Measurements from ENCODE around the gene GPR17. TPM values are rescaled to one million over a fixed set of nuclear protein-coding genes. Genes with fewer than 3 reads are reported as not detected.

GPR17 gene
- total RNA-seq, 5 donors from 2014 or later (not counting 1 experiment from before 2014, with no cell fraction given): not detected

DNA sequence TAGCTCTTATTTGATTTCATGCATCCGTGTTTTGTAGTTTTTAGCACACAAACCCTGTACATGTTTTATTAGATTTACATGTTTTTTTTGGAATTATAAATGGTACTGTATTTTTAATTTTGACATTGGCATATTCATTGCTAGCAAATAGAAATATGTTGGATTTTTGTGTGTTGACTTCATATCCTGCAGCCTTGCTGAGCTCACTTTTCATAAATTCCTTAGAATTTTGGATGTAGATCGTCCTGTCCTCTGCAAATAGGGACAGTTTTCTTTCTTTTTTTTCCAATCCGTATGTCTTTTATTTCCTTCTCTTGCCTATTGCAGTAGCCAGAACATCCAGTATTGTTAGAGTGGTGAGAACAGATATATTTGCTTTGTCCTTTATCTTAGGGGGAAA is 46.7 kb upstream of the GPR17 start:
- H3K27me3 ChIP-seq (replicated peaks in 1 of 2; ENCODE audit: control insufficient read depth in 2 of 2, extremely low read depth in 1 of 2, insufficient read depth in 2 of 2, low read length in 1 of 2): peaks cover 0 to 2% of the 10 kb centered on the region in 2 experiments
- no CpG with 5 or more reads among the region's 3 CpGs for WGBS (ENCODE audit: insufficient coverage)
- H3K4me1 ChIP-seq (ENCODE audit: control insufficient read depth in 1 of 2, extremely low read depth in 1 of 2, insufficient read depth in 2 of 2, low read length in 2 of 2): no peaks in the 10 kb centered on the region
- Mint-ChIP-seq H3K9me3 (peaks cover 0 to 10% (median 0%) of the 10 kb centered on the region in 3 donors), H3K4me1 (peaks cover 1 to 3% (median 2%) of the 10 kb centered on the region in 3 donors), H3K4me3 (no peak overlapping the region), H3K27me3 (peaks cover 0 to 2% of the 10 kb centered on the region in 2 donors), H3K36me3 (peaks cover 4% of the 10 kb centered on the region), H3K27ac (no peak overlapping the region)
- ATAC-seq (replicated peaks in 1 of 4): no peak
- H3K27ac ChIP-seq (ENCODE audit: low read length): no peak overlapping the region
- no peak for DNase-seq
- ChIA-PET CTCF (no interaction called here), POLR2A (interaction anchor here in 1 of 2 donors (1.0 kb wide), 1 partner anchor 411 kb away, joined by 6 read pairs; no protein-coding TSS in a partner anchor)
- no peak overlapping the region for H3K4me3 ChIP-seq (ENCODE audit: control insufficient read depth in 1 of 2, extremely low read depth in 1 of 2, low read length in 1 of 2)
- H3K9me3 ChIP-seq: peaks cover 3% of the 10 kb centered on the region
- no peaks in the 10 kb centered on the region for H3K36me3 ChIP-seq (ENCODE audit: control insufficient read depth in 2 of 2, extremely low read depth in 1 of 2, insufficient read depth in 1 of 2, low read length in 1 of 2)

DNA sequence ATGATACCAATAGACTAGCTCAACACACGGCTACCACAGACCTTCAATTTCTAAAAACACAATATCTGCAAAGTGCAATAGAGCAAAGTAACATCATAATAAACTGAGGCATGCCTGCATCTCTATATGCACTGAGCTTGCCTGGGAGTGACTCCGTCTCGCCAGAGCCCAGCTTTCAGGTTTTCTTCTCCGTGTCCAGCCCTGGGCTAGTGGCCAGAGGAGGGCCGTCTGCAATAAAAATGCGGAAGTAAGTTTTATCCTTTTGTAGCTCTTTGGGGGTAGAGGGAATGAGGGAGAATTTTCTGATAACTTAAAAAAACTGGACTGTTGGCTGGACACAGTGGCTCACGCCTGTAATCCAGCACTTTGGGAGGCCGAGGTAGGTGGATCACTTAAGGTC is 41.0 kb upstream of the GPR17 start:
- Histone ChIP-seq H3K4me1 (ENCODE audit: control insufficient read depth in 1 of 2, extremely low read depth in 1 of 2, insufficient read depth in 2 of 2, low read length in 2 of 2) (peaks cover 2 to 11% of the 10 kb centered on the region in 2 experiments), H3K36me3 (ENCODE audit: control insufficient read depth in 2 of 2, extremely low read depth in 1 of 2, insufficient read depth in 1 of 2, low read length in 1 of 2) (no peaks in the 10 kb centered on the region), H3K27me3 (replicated peaks in 1 of 2; ENCODE audit: control insufficient read depth in 2 of 2, extremely low read depth in 1 of 2, insufficient read depth in 2 of 2, low read length in 1 of 2) (peaks cover 0 to 26% of the 10 kb centered on the region in 2 experiments), H3K27ac (ENCODE audit: low read length) (no peak overlapping the region), H3K4me3 (ENCODE audit: control insufficient read depth in 1 of 2, extremely low read depth in 1 of 2, low read length in 1 of 2) (no peak overlapping the region), H3K9me3 (peaks cover 3% of the 10 kb centered on the region)
- ATAC-seq (replicated peaks in 1 of 4) (no peak), DNase-seq (no peak)
- H3K4me3 Mint-ChIP-seq: no peak overlapping the region
- H3K36me3 Mint-ChIP-seq: peaks cover 4% of the 10 kb centered on the region
- POLR2A ChIA-PET: no interaction called here
- CTCF ChIA-PET: interaction anchor here in 1 of 2 donors (1.3 kb wide), 1 partner anchor 14 kb away, joined by 4 read pairs; no protein-coding TSS in a partner anchor
- WGBS (ENCODE audit: insufficient coverage): 84% methylated on average over 5 of the region's 8 CpGs
- H3K27ac Mint-ChIP-seq: no peak overlapping the region
- peaks cover 0 to 10% (median 0%) of the 10 kb centered on the region in 3 donors for H3K9me3 Mint-ChIP-seq
- peaks cover 0 to 14% (median 3%) of the 10 kb centered on the region in 3 donors for H3K4me1 Mint-ChIP-seq
- peaks cover 0 to 6% of the 10 kb centered on the region in 2 donors for H3K27me3 Mint-ChIP-seq

DNA sequence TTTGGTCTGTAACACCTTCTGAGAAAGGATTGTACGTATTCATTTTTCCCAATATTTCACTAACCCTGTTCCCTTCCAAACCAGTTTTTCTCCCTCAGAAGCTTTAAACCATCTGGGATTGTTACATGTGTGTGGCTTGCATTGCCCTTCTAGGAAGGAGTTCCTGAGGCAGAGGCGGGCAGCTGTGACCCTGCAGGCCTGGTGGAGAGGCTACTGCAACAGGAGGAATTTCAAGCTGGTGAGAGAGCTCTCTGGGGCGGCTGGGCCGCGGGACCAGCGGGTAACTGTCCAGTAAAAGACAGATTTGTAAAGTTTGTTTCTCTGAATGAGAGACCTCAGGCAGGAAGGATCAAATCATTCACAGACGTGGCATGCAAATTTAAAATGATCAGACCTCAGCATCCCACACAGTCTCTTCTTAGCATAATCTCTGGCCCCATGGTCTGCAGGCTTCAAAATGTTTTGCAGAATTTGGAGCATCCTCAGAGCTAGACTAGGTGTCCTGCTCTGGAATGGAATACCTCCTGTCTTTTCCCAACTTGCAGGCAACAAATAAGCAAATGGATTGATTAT is 40.2 kb upstream of the GPR17 start:
- no peak for DNase-seq
- peaks cover 2 to 11% of the 10 kb centered on the region in 2 experiments for H3K4me1 ChIP-seq (ENCODE audit: control insufficient read depth in 1 of 2, extremely low read depth in 1 of 2, insufficient read depth in 2 of 2, low read length in 2 of 2)
- Mint-ChIP-seq H3K9me3 (peaks cover 0 to 13% (median 0%) of the 10 kb centered on the region in 3 donors), H3K36me3 (peaks cover 4% of the 10 kb centered on the region), H3K4me1 (peaks cover 2 to 14% (median 3%) of the 10 kb centered on the region in 3 donors), H3K4me3 (no peak overlapping the region), H3K27me3 (peaks cover 0 to 3% of the 10 kb centered on the region in 2 donors), H3K27ac (no peak overlapping the region)
- H3K36me3 ChIP-seq (ENCODE audit: control insufficient read depth in 2 of 2, extremely low read depth in 1 of 2, insufficient read depth in 1 of 2, low read length in 1 of 2): no peaks in the 10 kb centered on the region
- CTCF ChIA-PET: interaction anchor here in 1 of 2 donors (1.3 kb wide), 1 partner anchor 14 kb away, joined by 4 read pairs; no protein-coding TSS in a partner anchor
- no peak for ATAC-seq (replicated peaks in 1 of 4)
- H3K27me3 ChIP-seq (replicated peaks in 1 of 2; ENCODE audit: control insufficient read depth in 2 of 2, extremely low read depth in 1 of 2, insufficient read depth in 2 of 2, low read length in 1 of 2): peaks cover 0 to 29% of the 10 kb centered on the region in 2 experiments
- H3K4me3 ChIP-seq (ENCODE audit: control insufficient read depth in 1 of 2, extremely low read depth in 1 of 2, low read length in 1 of 2): no peak overlapping the region
- POLR2A ChIA-PET: no interaction called here
- H3K27ac ChIP-seq (ENCODE audit: low read length): no peak overlapping the region
- H3K9me3 ChIP-seq: peaks cover 3% of the 10 kb centered on the region
- WGBS (ENCODE audit: insufficient coverage): 93% methylated on average over 4 of the region's 7 CpGs

DNA sequence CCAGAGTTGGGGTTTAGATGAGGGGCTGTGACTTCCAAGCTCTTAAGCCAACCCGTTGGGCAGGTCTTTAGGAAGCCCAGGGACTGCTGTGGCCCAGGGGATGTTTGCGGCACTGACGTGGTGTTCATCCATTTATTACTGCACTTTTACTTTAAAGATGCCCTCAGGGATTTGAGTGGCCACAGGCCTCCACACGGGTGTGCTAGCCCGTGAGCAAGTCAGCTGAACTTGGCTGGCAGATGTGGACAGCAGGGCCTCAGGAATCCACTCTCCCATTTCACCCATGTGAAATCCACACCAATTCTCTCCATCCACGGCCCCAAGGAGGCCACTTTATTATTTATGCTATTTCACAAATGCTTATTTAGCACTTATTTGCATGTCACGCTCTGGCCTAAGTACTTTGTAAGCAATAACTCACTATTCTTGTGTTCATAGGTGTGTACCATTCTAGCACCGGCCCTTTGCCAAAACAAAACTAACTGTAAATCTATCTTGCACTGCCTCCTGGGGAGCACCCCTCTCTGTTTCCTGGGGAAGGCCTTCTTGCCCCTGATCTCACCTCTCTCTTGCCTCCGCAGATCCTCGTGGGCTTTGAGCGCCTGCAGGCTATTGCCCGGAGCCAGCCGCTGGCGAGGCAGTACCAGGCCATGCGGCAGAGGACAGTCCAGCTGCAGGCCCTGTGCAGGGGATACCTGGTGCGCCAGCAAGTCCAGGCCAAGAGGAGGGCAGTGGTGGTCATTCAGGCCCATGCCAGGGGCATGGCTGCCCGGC is 39.1 kb upstream of the GPR17 start:
- Mint-ChIP-seq H3K27ac (no peak overlapping the region), H3K36me3 (peaks cover 6% of the 10 kb centered on the region), H3K4me3 (no peak overlapping the region), H3K27me3 (peaks cover 0 to 3% of the 10 kb centered on the region in 2 donors), H3K9me3 (peaks cover 0 to 16% (median 3%) of the 10 kb centered on the region in 3 donors), H3K4me1 (peaks cover 2 to 14% (median 3%) of the 10 kb centered on the region in 3 donors)
- DNase-seq: peak in 1 of 35 experiments; percentile 18
- WGBS (ENCODE audit: insufficient coverage): 91% methylated on average over 16 of the region's 17 CpGs
- peaks cover 2 to 11% of the 10 kb centered on the region in 2 experiments for H3K4me1 ChIP-seq (ENCODE audit: control insufficient read depth in 1 of 2, extremely low read depth in 1 of 2, insufficient read depth in 2 of 2, low read length in 2 of 2)
- ChIA-PET CTCF (no interaction called here), POLR2A (no interaction called here)
- ATAC-seq (replicated peaks in 1 of 4): no peak
- H3K27me3 ChIP-seq (replicated peaks in 1 of 2; ENCODE audit: control insufficient read depth in 2 of 2, extremely low read depth in 1 of 2, insufficient read depth in 2 of 2, low read length in 1 of 2): peaks cover 0 to 36% of the 10 kb centered on the region in 2 experiments
- H3K4me3 ChIP-seq (ENCODE audit: control insufficient read depth in 1 of 2, extremely low read depth in 1 of 2, low read length in 1 of 2): no peak overlapping the region
- peaks cover 3% of the 10 kb centered on the region for H3K9me3 ChIP-seq
- no peaks in the 10 kb centered on the region for H3K36me3 ChIP-seq (ENCODE audit: control insufficient read depth in 2 of 2, extremely low read depth in 1 of 2, insufficient read depth in 1 of 2, low read length in 1 of 2)
- no peak overlapping the region for H3K27ac ChIP-seq (ENCODE audit: low read length)

DNA sequence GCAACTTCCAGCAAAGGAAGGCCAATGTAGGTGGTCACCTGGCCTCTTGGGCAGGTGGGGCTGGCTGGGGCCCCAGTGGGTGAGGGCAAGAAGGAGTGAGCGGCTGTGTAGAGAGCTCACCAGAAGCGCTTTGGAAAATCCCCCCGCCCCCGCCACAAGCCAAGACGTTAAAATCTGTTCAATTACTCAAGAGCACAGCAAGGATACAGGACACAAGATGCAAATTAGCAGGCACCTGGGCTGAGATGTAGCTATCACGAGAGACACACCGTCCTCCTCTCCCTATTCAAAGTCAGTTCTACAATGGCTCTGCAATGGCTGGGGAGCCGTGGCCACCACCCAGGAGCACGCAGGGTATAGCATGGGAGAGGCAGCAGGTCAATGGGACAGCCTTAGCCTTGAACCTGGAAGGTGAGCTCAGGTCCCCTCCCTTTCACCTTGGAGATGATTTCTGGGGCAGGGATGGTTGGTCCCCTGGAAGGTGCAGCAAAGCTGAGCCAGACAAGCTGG is 38.5 kb upstream of the GPR17 start:
- Mint-ChIP-seq H3K27ac (no peak overlapping the region), H3K4me3 (no peak overlapping the region), H3K36me3 (peaks cover 6% of the 10 kb centered on the region), H3K9me3 (peaks cover 0 to 12% (median 3%) of the 10 kb centered on the region in 3 donors), H3K4me1 (peaks cover 2 to 14% (median 3%) of the 10 kb centered on the region in 3 donors), H3K27me3 (peaks cover 0 to 3% of the 10 kb centered on the region in 2 donors)
- ChIA-PET POLR2A (no interaction called here), CTCF (interaction anchor here in 1 of 2 donors (1.3 kb wide), 1 partner anchor 55 kb away, joined by 3 read pairs; no protein-coding TSS in a partner anchor)
- ATAC-seq (replicated peaks in 1 of 4) (no peak), DNase-seq (no peak)
- H3K4me1 ChIP-seq (ENCODE audit: control insufficient read depth in 1 of 2, extremely low read depth in 1 of 2, insufficient read depth in 2 of 2, low read length in 2 of 2): peaks cover 2 to 11% of the 10 kb centered on the region in 2 experiments
- no peak overlapping the region for H3K27ac ChIP-seq (ENCODE audit: low read length)
- H3K4me3 ChIP-seq (ENCODE audit: control insufficient read depth in 1 of 2, extremely low read depth in 1 of 2, low read length in 1 of 2): no peak overlapping the region
- peaks cover 0 to 34% of the 10 kb centered on the region in 2 experiments for H3K27me3 ChIP-seq (replicated peaks in 1 of 2; ENCODE audit: control insufficient read depth in 2 of 2, extremely low read depth in 1 of 2, insufficient read depth in 2 of 2, low read length in 1 of 2)
- H3K9me3 ChIP-seq: peaks cover 3% of the 10 kb centered on the region
- H3K36me3 ChIP-seq (ENCODE audit: control insufficient read depth in 2 of 2, extremely low read depth in 1 of 2, insufficient read depth in 1 of 2, low read length in 1 of 2): no peaks in the 10 kb centered on the region
- 87% methylated on average over 7 of the region's 9 CpGs for WGBS (ENCODE audit: insufficient coverage)

Data from T-cell (primary cell).